GM12878 (cell line): ENCODE data around the gene CACTIN. TPM values are rescaled to one million over a fixed set of nuclear protein-coding genes. Genes with fewer than 3 reads are reported as not detected.

Experiments used
- ATAC-seq: fragments of 200-7000 bp; cut with Tn5 transposase; 3 replicates; pipeline ENCODE4 v1.9.1; 2020; ENCODE audit warnings: mild to moderate bottlenecking, moderate library complexity
- BruUV-seq: library from RNA; stranded (reverse); fragments of 400-500 nt; replicated peaks from 2 replicates; lab custom pipeline; 2021; lab: Mats Ljungman, UMichigan
- CTCF ChIA-PET: fragments of 300-600 bp; sonication (Branson Sonifier 250); formaldehyde crosslinking; extraction: SDS; loops from one replicate; lab custom pipeline; 2021; ENCODE audit warnings: inconsistent platforms; lab: Yijun Ruan, JAX
- POLR2A ChIA-PET: fragments of 350-600 bp; formaldehyde crosslinking; extraction: SDS; loops from one replicate; lab custom pipeline; 2021; ENCODE audit warnings: inconsistent platforms; lab: Charles Lee
- RAD21 ChIA-PET: fragments of 300-600 bp; sonication (Branson Sonifier 250); formaldehyde crosslinking; loops from one replicate; lab custom pipeline; 2023; ENCODE audit warnings: antibody characterized with exemption; ENCODE audit not compliant: unreplicated experiment; lab: Charles Lee
- SMC1A ChIA-PET: fragments of 300-600 bp; sonication (Branson Sonifier 250); formaldehyde crosslinking; loops from one replicate; lab custom pipeline; 2023; ENCODE audit not compliant: unreplicated experiment, uncharacterized antibody; lab: Charles Lee
- DNase-seq: peaks from one replicate; pipeline ENCODE4 v3.0.0-alpha.2; 2011; ENCODE audit warnings: low read depth, low spot score
- FAIRE-seq: peaks from 3 replicates; lab custom pipeline; 2011; peaks lifted over from hg19 to GRCh38; lab: Jason Lieb, UNC
- H2AFZ ChIP-seq: 2 replicates; pipeline ENCODE4 v1.6.0; 2011; ENCODE audit warnings: low read depth, low read length, control low read depth; ENCODE audit not compliant: control insufficient read depth
- H3K27ac ChIP-seq: 2 replicates; pipeline ENCODE4 v1.5.1; 2011; ENCODE audit warnings: control low read depth; ENCODE audit not compliant: control insufficient read depth, insufficient read depth
- H3K27me3 ChIP-seq, 2 experiments: replicated peaks in 1 of 2; 2 replicates each; pipeline versions ENCODE4 v1.6.0 to v1.6.1; 2011; ENCODE audit warnings: low read length in 1 of 2; ENCODE audit not compliant: control insufficient read depth in 2 of 2, insufficient read depth in 2 of 2
- H3K36me3 ChIP-seq, 2 experiments: 2 replicates each; pipeline ENCODE4 v1.5.1; 2011; ENCODE audit warnings: low read length in 1 of 2; ENCODE audit not compliant: control insufficient read depth in 2 of 2, insufficient read depth in 2 of 2
- H3K4me1 ChIP-seq: 2 replicates; pipeline ENCODE4 v1.6.1; 2011; ENCODE audit warnings: mild to moderate bottlenecking, low read length, moderate library complexity, mixed read lengths; ENCODE audit not compliant: control insufficient read depth, insufficient read depth
- H3K4me2 ChIP-seq: 2 replicates; pipeline ENCODE4 v1.6.0; 2011; ENCODE audit warnings: control low read depth; ENCODE audit not compliant: control insufficient read depth, insufficient read depth
- H3K4me3 ChIP-seq: fragments of 200-600 bp; sonication (generic); 2 replicates; pipeline ENCODE4 v1.5.1; 2016
- H3K79me2 ChIP-seq: 2 replicates; pipeline ENCODE4 v1.6.0; 2011; ENCODE audit warnings: low read length; ENCODE audit not compliant: control insufficient read depth, insufficient read depth
- H3K9ac ChIP-seq: 2 replicates; pipeline ENCODE4 v1.8.0; 2011; ENCODE audit warnings: low read length, control low read depth, mixed read lengths; ENCODE audit not compliant: control insufficient read depth, insufficient read depth
- H3K9me3 ChIP-seq: replicated peaks from 3 replicates; pipeline ENCODE4 v1.5.1; 2011; ENCODE audit warnings: mild to moderate bottlenecking, low read length; ENCODE audit not compliant: control insufficient read depth, insufficient read depth
- H4K20me1 ChIP-seq: 2 replicates; pipeline ENCODE4 v1.6.0; 2011; ENCODE audit not compliant: control insufficient read depth, insufficient read depth
- CBX5 ChIP-seq: sonication (generic); IDR thresholded peaks from 2 replicates; pipeline ENCODE4 v1.6.1; 2016; ENCODE audit warnings: low read depth, moderate library complexity, mild to moderate bottlenecking, inconsistent platforms
- IKZF2 ChIP-seq, 2 experiments: fragments of 450-650 bp; IDR thresholded peaks; 2 replicates each; pipeline ENCODE4 v1.6.1; 2017; ENCODE audit warnings: mild to moderate bottlenecking in 2 of 2, moderate library complexity in 2 of 2
- STAT1 ChIP-seq: fragments of 450-650 bp; conservative IDR thresholded peaks from 2 replicates; pipeline ENCODE4 v1.6.1; 2014; ENCODE audit warnings: antibody characterized with exemption, mild to moderate bottlenecking
- ZNF592 ChIP-seq: fragments of 450-650 bp; IDR thresholded peaks from 2 replicates; pipeline ENCODE4 v1.6.1; 2017; ENCODE audit warnings: mild to moderate bottlenecking, moderate library complexity
- WGBS: methylation state at CpG from one replicate; pipeline ENCODE4 v1.1.6; 2016; ENCODE audit warnings: low lambda C conversion rate; ENCODE audit not compliant: insufficient replicate concordance, insufficient coverage; ENCODE audit errors: missing lambda C conversion rate; 5-methylcytosine and 5-hydroxymethylcytosine counted together
- in situ Hi-C: fragments of 300-500 bp; cut with MboI; formaldehyde crosslinking; loops from 9 replicates; pipeline ENCODE4 v1.14.3; 2018; ENCODE audit warnings: mixed read lengths
- intact Hi-C: fragments of 100-400 bp; cut with micrococcal nuclease; formaldehyde crosslinking; loops from one replicate; pipeline ENCODE4 v1.14.2; 2022; ENCODE audit not compliant: unreplicated experiment
- polyA plus RNA-seq, 11 experiments: library from polyadenylated mRNA; depleted of rRNA in 4 of 11; unstranded in 6 of 11; stranded (reverse) in 5 of 11; fragments of >200 nt; fragmentation: Nextera tagmentation in 4 of 11; fragmentation: Illumina TruSeq in 1 of 11; extraction: Ambion mirVana in 4 of 11; extraction: Trizol in 1 of 11; gene quantifications; 1 replicate in 1 of 11; 2 replicates in 10 of 11; pipeline versions ENCODE4 v1.2.1 to v1.2.3, GENCODE V29; 2011 to 2016; ENCODE audit warnings: inconsistent platforms in 2 of 11, missing spikeins in 2 of 11, low read depth in 1 of 11
- total RNA-seq, 4 experiments: library from RNA; depleted of rRNA in 3 of 4; stranded (reverse); fragments of >200 nt in 3 of 4; fragmentation: Illumina TruSeq in 1 of 4; extraction: Trizol in 1 of 4; gene quantifications; 2 replicates each; pipeline versions ENCODE4 v1.2.1 to v1.2.3, GENCODE V29; 2013 to 2021

Gene CACTIN
- total and polyA plus RNA-seq, 10 of the 15 experiments (the other 5 are each of a cell fraction or from before 2014, with no cell fraction given) = 0.40 to 31.4 (median 12.5) TPM

- Histone ChIP-seq H3K4me3 (no peak overlapping the region), H3K9me3 (no peaks in the 10 kb centered on the region), H2AFZ (no peak overlapping the region), H4K20me1 (no peaks in the 10 kb centered on the region), H3K4me1 (no peaks in the 10 kb centered on the region), H3K4me2 (no peak overlapping the region), H3K79me2 (no peaks in the 10 kb centered on the region), H3K27ac (no peak overlapping the region), H3K27me3 (no peaks in the 10 kb centered on the region)
- FAIRE-seq (no peak), ATAC-seq (no peak)
- SMC1A ChIA-PET = no interaction called here
- BruUV-seq = no TSS peak
- in situ Hi-C loops = no loop called here
- RAD21 ChIA-PET = no interaction called here
- POLR2A ChIA-PET = no interaction called here
- CTCF ChIA-PET = no interaction called here
- no peak for TF ChIP-seq ZNF592
- no peak for TF ChIP-seq CBX5
- no peak for TF ChIP-seq IKZF2 (IDR thresholded peaks at IDR 0.05)
- no peak for TF ChIP-seq STAT1
- TF ChIP-seq, all 136 proteins: peak for 0
- intact Hi-C loops = no loop called here
- no peak for DNase-seq
- 98% methylated on average over 16 of the region's 16 CpGs for WGBS
- Histone ChIP-seq H3K9ac (no peak overlapping the region), H3K36me3 (peaks cover 0 to 3% of the 10 kb centered on the region in 2 experiments; a peak in 1 of 4 replicates)
These were observed 23.3 kb upstream of the CACTIN start for GRCh38 chr19:3649888-3650287.
